Measurements from ENCODE around the gene YPEL2.

DNA sequence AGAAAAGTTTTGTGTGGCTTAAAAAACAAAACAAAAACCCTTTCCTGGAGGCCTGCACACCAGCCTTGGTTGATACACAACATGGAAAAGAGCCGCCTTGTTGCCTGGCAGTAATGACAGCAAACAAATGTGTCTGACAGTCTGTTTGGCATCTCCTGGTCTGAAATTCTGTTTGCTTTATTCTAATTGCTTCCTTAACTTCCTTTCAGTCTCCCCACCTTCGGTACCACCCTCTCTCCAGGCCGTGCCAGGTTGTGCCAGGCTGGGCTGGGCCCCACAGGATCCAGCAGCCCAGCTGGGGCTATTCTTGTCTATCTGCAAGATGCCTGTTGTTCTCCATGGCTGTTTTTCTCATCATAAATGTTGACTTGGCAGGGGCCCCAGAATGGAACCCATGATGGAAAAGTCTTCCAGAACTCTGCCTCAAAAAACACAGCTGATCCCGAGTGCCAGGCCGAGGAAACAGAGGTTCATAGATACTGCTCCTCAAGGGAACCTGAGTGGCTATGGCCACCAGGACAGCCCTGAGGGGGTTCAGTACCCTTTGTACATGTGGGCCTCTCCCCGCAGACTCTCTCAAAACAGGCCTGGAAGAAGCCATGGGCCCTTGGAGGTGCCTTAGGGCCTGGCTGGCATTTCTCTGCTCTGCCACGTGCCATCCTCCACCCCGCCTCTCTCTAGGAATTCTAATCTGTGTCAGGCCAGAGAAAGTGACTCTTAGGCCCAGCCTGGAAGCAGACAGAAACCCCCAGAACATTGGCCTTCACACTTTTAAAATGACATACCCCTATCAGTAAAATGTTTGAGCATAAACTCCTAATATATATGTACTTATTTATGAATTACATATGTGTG, 50.5 kb downstream of the YPEL2 start:
- TF ChIP-seq, protein P1, sequence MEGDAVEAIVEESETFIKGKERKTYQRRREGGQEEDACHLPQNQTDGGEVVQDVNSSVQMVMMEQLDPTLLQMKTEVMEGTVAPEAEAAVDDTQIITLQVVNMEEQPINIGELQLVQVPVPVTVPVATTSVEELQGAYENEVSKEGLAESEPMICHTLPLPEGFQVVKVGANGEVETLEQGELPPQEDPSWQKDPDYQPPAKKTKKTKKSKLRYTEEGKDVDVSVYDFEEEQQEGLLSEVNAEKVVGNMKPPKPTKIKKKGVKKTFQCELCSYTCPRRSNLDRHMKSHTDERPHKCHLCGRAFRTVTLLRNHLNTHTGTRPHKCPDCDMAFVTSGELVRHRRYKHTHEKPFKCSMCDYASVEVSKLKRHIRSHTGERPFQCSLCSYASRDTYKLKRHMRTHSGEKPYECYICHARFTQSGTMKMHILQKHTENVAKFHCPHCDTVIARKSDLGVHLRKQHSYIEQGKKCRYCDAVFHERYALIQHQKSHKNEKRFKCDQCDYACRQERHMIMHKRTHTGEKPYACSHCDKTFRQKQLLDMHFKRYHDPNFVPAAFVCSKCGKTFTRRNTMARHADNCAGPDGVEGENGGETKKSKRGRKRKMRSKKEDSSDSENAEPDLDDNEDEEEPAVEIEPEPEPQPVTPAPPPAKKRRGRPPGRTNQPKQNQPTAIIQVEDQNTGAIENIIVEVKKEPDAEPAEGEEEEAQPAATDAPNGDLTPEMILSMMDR (IDR thresholded peaks at IDR 0.05): no peak
- no peak for TF ChIP-seq POLR2A (IDR thresholded peaks at IDR 0.05)
